ENCODE data around the gene CLMP. TPM values are rescaled to one million over a fixed set of nuclear protein-coding genes. Genes with fewer than 3 reads are reported as not detected.

CLMP gene
- total and polyA plus RNA-seq, 2 donors (not counting 3 experiments of a cell fraction or from before 2014, with no cell fraction given): 0.03 to 0.18 TPM

DNA sequence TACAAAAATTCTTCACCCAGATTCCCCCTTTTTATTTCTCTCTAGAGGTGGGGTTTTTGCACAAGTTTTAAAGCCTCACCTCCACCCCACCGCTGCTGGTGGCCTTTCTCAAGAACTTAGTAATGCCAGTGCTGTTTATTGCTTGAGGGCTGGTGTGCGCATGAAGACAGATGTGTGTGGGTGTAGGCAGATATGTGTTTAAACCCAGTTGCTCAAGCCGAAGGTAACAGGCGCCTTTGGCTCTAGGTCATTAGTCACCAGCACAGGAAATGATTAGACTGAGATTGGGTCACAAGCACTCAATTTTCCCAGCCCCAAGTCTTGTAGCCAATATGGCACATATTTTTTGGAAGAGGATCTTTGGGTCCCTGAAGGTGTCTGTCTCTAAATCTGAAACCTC lies 2.7 kb upstream of the CLMP start:
- TF ChIP-seq CTCF (IDR thresholded peaks at IDR 0.05; ENCODE audit: extremely low read depth in 1 of 2, insufficient read depth in 1 of 2, low read depth in 1 of 2, low read length in 2 of 2) (no peak), JUN (IDR thresholded peaks at IDR 0.05; ENCODE audit: borderline replicate concordance, insufficient read depth, insufficient read length, low read depth) (no peak), MAX (IDR thresholded peaks at IDR 0.05; ENCODE audit: insufficient read depth, insufficient read length) (no peak), GATA2 (IDR thresholded peaks at IDR 0.05; ENCODE audit: insufficient read depth, insufficient read length, low read depth, low read length) (no peak), FOS (IDR thresholded peaks at IDR 0.05; ENCODE audit: borderline replicate concordance, insufficient read depth, low read length) (no peak), MYC (IDR thresholded peaks at IDR 0.05; ENCODE audit: low read depth, low read length) (no peak), POLR2A (IDR thresholded peaks at IDR 0.05; ENCODE audit: low read depth, low read length) (no peak), POLR2AphosphoS5 (IDR thresholded peaks at IDR 0.05; ENCODE audit: insufficient read depth, low read depth, low read length) (no peak), EZH2 (IDR thresholded peaks at IDR 0.05; ENCODE audit: borderline replicate concordance, low read depth, low read length, severe bottlenecking) (no peak)
- Histone ChIP-seq H3K27me3 (ENCODE audit: control insufficient read depth in 2 of 2, insufficient read depth in 2 of 2, low read length in 2 of 2) (peaks cover 0 to 15% of the 10 kb centered on the region in 2 experiments), H3K9ac (replicated peaks; ENCODE audit: extremely low read depth, insufficient read depth, low read length) (no peak overlapping the region), H3K9me1 (replicated peaks; ENCODE audit: control insufficient read depth, extremely low read depth, insufficient read depth, low read length) (no peaks in the 10 kb centered on the region), H3K27ac (ENCODE audit: insufficient read depth, low read depth, low read length) (no peak overlapping the region), H4K20me1 (replicated peaks; ENCODE audit: control insufficient read depth, extremely low read depth, insufficient read depth, low read length) (no peaks in the 10 kb centered on the region), H3K4me2 (ENCODE audit: insufficient read depth, low read length) (no peak overlapping the region), H3K4me3 (replicated peaks in 1 of 3; ENCODE audit: insufficient read depth in 1 of 3, low read depth in 1 of 3, low read length in 3 of 3) (no peak overlapping the region), H3K9me3 (replicated peaks; ENCODE audit: control insufficient read depth, insufficient read depth, low read length) (no peaks in the 10 kb centered on the region), H2AFZ (ENCODE audit: low read depth, low read length) (no peak overlapping the region), H3K4me1 (ENCODE audit: control insufficient read depth, extremely low read depth, insufficient read depth, low read length) (peaks cover 8% of the 10 kb centered on the region), H3K79me2 (ENCODE audit: control insufficient read depth, insufficient read depth, low read length) (no peaks in the 10 kb centered on the region), H3K36me3 (ENCODE audit: control insufficient read depth in 2 of 2, extremely low read depth in 1 of 2, insufficient read depth in 2 of 2, low read length in 2 of 2) (no peaks in the 10 kb centered on the region)
- dilution Hi-C loops (cut with MboI; ENCODE audit: extremely low pct_ligation_motif_present, low sequenced_read_pairs): no loop called here
- FAIRE-seq (no peak), DNase-seq (ENCODE audit: low read depth, low spot score) (no peak)
- no TSS peak for BruUV-seq (replicated peaks)
- intact Hi-C loops (cut with micrococcal nuclease): no loop called here
- ChIA-PET CTCF (interaction anchor here (1.5 kb wide), 1 partner anchor 9 kb away, joined by 5 read pairs; no protein-coding TSS in a partner anchor), POLR2A (no interaction called here)
